Measurements from ENCODE around the gene TPP1. TPM values are rescaled to one million over a fixed set of nuclear protein-coding genes. Genes with fewer than 3 reads are reported as not detected.

Gene TPP1
- total and polyA plus RNA-seq, 2 of the 13 experiments (the other 11 are each of a cell fraction or from before 2014, with no cell fraction given) = 13.9 to 74.6 TPM

DNA sequence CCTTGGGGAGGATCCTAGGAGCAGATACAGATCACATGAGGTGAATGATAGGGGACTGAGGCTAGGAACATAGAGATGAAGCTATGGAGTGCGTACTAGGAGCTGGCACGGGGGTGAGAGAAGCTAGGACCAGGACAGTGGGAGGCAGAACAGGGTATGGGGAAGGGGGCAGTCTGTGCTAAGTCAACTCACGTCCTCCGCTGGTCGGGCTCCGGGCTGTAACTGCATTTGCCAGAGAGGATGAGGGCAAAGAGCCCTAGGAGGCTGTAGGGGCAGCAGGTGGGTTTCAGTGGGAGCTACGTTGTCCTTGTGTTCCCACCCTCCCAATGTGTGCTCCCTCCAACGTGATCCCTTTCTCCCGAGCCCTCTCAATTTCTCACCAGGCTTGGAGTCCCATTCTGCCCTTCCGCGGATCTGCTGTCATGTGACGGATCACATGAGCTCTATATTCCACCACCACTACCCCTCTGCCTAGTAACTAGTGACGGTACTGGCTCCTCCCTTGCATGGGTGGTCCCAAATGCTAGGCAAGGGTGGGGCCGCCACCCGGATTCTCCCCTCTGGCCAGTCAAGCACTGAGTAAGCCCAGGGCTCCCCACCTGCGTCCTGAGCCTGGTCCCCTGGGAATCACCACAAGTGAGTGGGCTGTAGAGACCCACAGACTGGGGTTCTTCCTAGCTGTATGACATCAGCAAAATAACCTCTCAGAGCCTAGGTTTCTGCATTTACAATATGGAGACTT is at the start of gene TPP1 (continued):
- TF ChIP-seq SIN3B (IDR thresholded peaks at IDR 0.05; ENCODE audit: low read length) (peak; percentile 71; the same call in 1 of the 2 replicates), ZFAT (CRISPR knock-in tag; conservative IDR thresholded peaks at IDR 0.05) (no peak), ZNF570 (CRISPR knock-in tag; IDR thresholded peaks at IDR 0.05; ENCODE audit: borderline replicate concordance) (no peak), ZBTB7A (CRISPR knock-in tag; IDR thresholded peaks at IDR 0.05) (no peak), JUNB (CRISPR knock-in tag; IDR thresholded peaks at IDR 0.05; ENCODE audit: borderline replicate concordance) (no peak), YY1 (IDR thresholded peaks at IDR 0.05; ENCODE audit: insufficient read depth, insufficient replicate concordance, low read depth, low read length) (no peak), DNMT3B (CRISPR knock-in tag; conservative IDR thresholded peaks at IDR 0.05) (no peak), ELF3 (CRISPR knock-in tag; IDR thresholded peaks at IDR 0.05) (0 out of 2 replicates have a peak, but pooled peaks have one; percentile 32), SOX5 (CRISPR knock-in tag; IDR thresholded peaks at IDR 0.05; ENCODE audit: borderline replicate concordance) (no peak), IKZF1 (IDR thresholded peaks at IDR 0.05) (no peak)
- TF ChIP-seq, protein P1, sequence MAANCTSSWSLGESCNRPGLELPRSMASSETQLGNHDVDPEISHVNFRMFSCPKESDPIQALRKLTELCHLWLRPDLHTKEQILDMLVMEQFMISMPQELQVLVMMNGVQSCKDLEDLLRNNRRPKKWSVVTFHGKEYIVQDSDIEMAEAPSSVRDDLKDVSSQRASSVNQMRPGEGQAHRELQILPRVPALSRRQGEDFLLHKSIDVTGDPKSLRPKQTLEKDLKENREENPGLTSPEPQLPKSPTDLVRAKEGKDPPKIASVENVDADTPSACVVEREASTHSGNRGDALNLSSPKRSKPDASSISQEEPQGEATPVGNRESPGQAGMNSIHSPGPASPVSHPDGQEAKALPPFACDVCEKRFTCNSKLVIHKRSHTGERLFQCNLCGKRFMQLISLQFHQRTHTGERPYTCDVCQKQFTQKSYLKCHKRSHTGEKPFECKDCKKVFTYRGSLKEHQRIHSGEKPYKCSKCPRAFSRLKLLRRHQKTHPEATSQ (CRISPR knock-in tag; IDR thresholded peaks at IDR 0.05; ENCODE audit: borderline replicate concordance) = no peak
- TF ChIP-seq, protein P2, sequence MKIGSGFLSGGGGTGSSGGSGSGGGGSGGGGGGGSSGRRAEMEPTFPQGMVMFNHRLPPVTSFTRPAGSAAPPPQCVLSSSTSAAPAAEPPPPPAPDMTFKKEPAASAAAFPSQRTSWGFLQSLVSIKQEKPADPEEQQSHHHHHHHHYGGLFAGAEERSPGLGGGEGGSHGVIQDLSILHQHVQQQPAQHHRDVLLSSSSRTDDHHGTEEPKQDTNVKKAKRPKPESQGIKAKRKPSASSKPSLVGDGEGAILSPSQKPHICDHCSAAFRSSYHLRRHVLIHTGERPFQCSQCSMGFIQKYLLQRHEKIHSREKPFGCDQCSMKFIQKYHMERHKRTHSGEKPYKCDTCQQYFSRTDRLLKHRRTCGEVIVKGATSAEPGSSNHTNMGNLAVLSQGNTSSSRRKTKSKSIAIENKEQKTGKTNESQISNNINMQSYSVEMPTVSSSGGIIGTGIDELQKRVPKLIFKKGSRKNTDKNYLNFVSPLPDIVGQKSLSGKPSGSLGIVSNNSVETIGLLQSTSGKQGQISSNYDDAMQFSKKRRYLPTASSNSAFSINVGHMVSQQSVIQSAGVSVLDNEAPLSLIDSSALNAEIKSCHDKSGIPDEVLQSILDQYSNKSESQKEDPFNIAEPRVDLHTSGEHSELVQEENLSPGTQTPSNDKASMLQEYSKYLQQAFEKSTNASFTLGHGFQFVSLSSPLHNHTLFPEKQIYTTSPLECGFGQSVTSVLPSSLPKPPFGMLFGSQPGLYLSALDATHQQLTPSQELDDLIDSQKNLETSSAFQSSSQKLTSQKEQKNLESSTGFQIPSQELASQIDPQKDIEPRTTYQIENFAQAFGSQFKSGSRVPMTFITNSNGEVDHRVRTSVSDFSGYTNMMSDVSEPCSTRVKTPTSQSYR (CRISPR knock-in tag; IDR thresholded peaks at IDR 0.05; ENCODE audit: borderline replicate concordance) = no peak
- TF ChIP-seq, protein P3, sequence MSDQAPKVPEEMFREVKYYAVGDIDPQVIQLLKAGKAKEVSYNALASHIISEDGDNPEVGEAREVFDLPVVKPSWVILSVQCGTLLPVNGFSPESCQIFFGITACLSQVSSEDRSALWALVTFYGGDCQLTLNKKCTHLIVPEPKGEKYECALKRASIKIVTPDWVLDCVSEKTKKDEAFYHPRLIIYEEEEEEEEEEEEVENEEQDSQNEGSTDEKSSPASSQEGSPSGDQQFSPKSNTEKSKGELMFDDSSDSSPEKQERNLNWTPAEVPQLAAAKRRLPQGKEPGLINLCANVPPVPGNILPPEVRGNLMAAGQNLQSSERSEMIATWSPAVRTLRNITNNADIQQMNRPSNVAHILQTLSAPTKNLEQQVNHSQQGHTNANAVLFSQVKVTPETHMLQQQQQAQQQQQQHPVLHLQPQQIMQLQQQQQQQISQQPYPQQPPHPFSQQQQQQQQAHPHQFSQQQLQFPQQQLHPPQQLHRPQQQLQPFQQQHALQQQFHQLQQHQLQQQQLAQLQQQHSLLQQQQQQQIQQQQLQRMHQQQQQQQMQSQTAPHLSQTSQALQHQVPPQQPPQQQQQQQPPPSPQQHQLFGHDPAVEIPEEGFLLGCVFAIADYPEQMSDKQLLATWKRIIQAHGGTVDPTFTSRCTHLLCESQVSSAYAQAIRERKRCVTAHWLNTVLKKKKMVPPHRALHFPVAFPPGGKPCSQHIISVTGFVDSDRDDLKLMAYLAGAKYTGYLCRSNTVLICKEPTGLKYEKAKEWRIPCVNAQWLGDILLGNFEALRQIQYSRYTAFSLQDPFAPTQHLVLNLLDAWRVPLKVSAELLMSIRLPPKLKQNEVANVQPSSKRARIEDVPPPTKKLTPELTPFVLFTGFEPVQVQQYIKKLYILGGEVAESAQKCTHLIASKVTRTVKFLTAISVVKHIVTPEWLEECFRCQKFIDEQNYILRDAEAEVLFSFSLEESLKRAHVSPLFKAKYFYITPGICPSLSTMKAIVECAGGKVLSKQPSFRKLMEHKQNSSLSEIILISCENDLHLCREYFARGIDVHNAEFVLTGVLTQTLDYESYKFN (CRISPR knock-in tag; conservative IDR thresholded peaks at IDR 0.05) = 0 out of 2 replicates have a peak, but pooled peaks have one; percentile 15
- TF ChIP-seq, protein P4, sequence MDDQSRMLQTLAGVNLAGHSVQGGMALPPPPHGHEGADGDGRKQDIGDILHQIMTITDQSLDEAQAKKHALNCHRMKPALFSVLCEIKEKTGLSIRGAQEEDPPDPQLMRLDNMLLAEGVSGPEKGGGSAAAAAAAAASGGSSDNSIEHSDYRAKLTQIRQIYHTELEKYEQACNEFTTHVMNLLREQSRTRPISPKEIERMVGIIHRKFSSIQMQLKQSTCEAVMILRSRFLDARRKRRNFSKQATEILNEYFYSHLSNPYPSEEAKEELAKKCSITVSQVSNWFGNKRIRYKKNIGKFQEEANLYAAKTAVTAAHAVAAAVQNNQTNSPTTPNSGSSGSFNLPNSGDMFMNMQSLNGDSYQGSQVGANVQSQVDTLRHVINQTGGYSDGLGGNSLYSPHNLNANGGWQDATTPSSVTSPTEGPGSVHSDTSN (CRISPR knock-in tag; IDR thresholded peaks at IDR 0.05; ENCODE audit: borderline replicate concordance) = no peak
- TF ChIP-seq, protein P5, sequence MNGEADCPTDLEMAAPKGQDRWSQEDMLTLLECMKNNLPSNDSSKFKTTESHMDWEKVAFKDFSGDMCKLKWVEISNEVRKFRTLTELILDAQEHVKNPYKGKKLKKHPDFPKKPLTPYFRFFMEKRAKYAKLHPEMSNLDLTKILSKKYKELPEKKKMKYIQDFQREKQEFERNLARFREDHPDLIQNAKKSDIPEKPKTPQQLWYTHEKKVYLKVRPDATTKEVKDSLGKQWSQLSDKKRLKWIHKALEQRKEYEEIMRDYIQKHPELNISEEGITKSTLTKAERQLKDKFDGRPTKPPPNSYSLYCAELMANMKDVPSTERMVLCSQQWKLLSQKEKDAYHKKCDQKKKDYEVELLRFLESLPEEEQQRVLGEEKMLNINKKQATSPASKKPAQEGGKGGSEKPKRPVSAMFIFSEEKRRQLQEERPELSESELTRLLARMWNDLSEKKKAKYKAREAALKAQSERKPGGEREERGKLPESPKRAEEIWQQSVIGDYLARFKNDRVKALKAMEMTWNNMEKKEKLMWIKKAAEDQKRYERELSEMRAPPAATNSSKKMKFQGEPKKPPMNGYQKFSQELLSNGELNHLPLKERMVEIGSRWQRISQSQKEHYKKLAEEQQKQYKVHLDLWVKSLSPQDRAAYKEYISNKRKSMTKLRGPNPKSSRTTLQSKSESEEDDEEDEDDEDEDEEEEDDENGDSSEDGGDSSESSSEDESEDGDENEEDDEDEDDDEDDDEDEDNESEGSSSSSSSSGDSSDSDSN (CRISPR knock-in tag; IDR thresholded peaks at IDR 0.05) = peak; percentile 5; the same call in 1 of the 2 replicates

All from HepG2 (cell line).